Measurements from ENCODE around the gene DEFB132. TPM values are rescaled to one million over a fixed set of nuclear protein-coding genes. Genes with fewer than 3 reads are reported as not detected.

The DEFB132 gene
- total and polyA plus RNA-seq, 2 experiments from 2014 or later, result not detected

- Histone ChIP-seq H3K4me3 (peak overlapping the region; percentile 97), H3F3A (replicated peaks; ENCODE audit: low read depth) (peaks cover 23% of the 10 kb centered on the region; the same call in 1 of the 2 replicates), H3K9me2 (ENCODE audit: insufficient read depth) (0 out of 2 replicates have a peak, but pooled peaks cover 3% of the 10 kb centered on the region), H3K36me3 (ENCODE audit: insufficient read depth) (no peaks in the 10 kb centered on the region), H3K27ac (ENCODE audit: low read depth) (peak overlapping the region; percentile 98), H3K79me2 (replicated peaks; ENCODE audit: insufficient read depth) (peaks cover 31% of the 10 kb centered on the region), H2AFZ (no peak overlapping the region), H3K4me1 (ENCODE audit: insufficient read depth) (peaks cover 30% of the 10 kb centered on the region), H3K4me2 (peak overlapping the region; percentile 81), H3K27me3 (ENCODE audit: insufficient read depth) (no peaks in the 10 kb centered on the region), H4K20me1 (replicated peaks; ENCODE audit: insufficient read depth) (peaks cover 5% of the 10 kb centered on the region; the same call in 1 of the 2 replicates)
- TF ChIP-seq JUNB (IDR thresholded peaks at IDR 0.05; ENCODE audit: unreplicated experiment), result no peak
- no peak for TF ChIP-seq EZH2 (IDR thresholded peaks at IDR 0.05; ENCODE audit: low read depth, unreplicated experiment)
- no peak for TF ChIP-seq ZNF331 (CRISPR knock-in tag; IDR thresholded peaks at IDR 0.05; ENCODE audit: low read depth)
- TF ChIP-seq STAT1 (IDR thresholded peaks at IDR 0.05; ENCODE audit: unreplicated experiment), result no peak
- no peak for TF ChIP-seq ZNF114 (CRISPR knock-in tag; IDR thresholded peaks at IDR 0.05)
- no peak for TF ChIP-seq CREB1 (CRISPR knock-in tag; IDR thresholded peaks at IDR 0.05; ENCODE audit: low read depth)
- TF ChIP-seq POLR2AphosphoS5 (IDR thresholded peaks at IDR 0.05; ENCODE audit: low read depth), result no peak
- TF ChIP-seq REST (IDR thresholded peaks at IDR 0.05; ENCODE audit: unreplicated experiment), result no peak
- no peak for TF ChIP-seq ETS1 (IDR thresholded peaks at IDR 0.05)
- no peak for TF ChIP-seq ZNF462 (CRISPR knock-in tag; IDR thresholded peaks at IDR 0.05)
- no peak for TF ChIP-seq NANOG (IDR thresholded peaks at IDR 0.05; ENCODE audit: borderline replicate concordance)
- no peak for TF ChIP-seq EZH2phosphoT487 (IDR thresholded peaks at IDR 0.05; ENCODE audit: unreplicated experiment)
- no peak for TF ChIP-seq CTCF (conservative IDR thresholded peaks at IDR 0.05; ENCODE audit: low read depth in 2 of 2)
- DNase-seq (ENCODE audit: low spot score), result peak; percentile 50
- ATAC-seq, result no peak
- Mint-ChIP-seq H3K4me3 (peak overlapping the region; percentile 10; the same call in 2 of the 3 replicates), H3K27me3 (ENCODE audit: insufficient read depth, low read depth, poor library complexity) (peaks cover 23% of the 10 kb centered on the region), H3K27ac (peak overlapping the region; percentile 98), H3K4me1 (peaks cover 36% of the 10 kb centered on the region), H3K9me3 (peaks cover 2% of the 10 kb centered on the region), H3K36me3 (ENCODE audit: low read depth) (peaks cover 46% of the 10 kb centered on the region)
Observed at GRCh38 chr20:301886-302848, 44.6 kb downstream of the DEFB132 start.

All from GM23338 (cell line).